Activated CD8-positive, alpha-beta T cell treated with anti-CD3 and anti-CD28 coated beads for 36 hours (primary cell): ENCODE measurements around the gene VTI1A. TPM values are rescaled to one million over a fixed set of nuclear protein-coding genes. Genes with fewer than 3 reads are reported as not detected.

Source experiments
- ATAC-seq: fragments of 200-7000 bp; cut with Tn5 transposase; one replicate; pipeline ENCODE4 v1.10.0; 2021; ENCODE audit warnings: mild to moderate bottlenecking, moderate library complexity
- CTCF ChIA-PET: fragments of 350-600 bp; sonication (Branson Sonifier 250); formaldehyde crosslinking; loops from one replicate; lab custom pipeline; 2021; ENCODE audit warnings: antibody characterized with exemption; lab: Charles Lee
- POLR2A ChIA-PET: fragments of 350-600 bp; sonication (Branson Sonifier 250); formaldehyde crosslinking; loops from one replicate; lab custom pipeline; 2021; ENCODE audit warnings: antibody characterized with exemption; lab: Charles Lee
- DNase-seq: peaks from one replicate; pipeline ENCODE4 v3.0.0-alpha.2; 2020
- H3K27ac Mint-ChIP-seq: one replicate; pipeline ENCODE4 v1.8.0; 2021; ENCODE audit warnings: mild to moderate bottlenecking, mixed read lengths
- H3K27me3 Mint-ChIP-seq: one replicate; pipeline ENCODE4 v1.8.0; 2021; ENCODE audit warnings: mixed read lengths
- H3K36me3 Mint-ChIP-seq: one replicate; pipeline ENCODE4 v1.8.0; 2021; ENCODE audit warnings: low read depth, mixed read lengths
- H3K4me1 Mint-ChIP-seq: one replicate; pipeline ENCODE4 v1.8.0; 2021; ENCODE audit warnings: low read depth, mixed read lengths
- H3K4me3 Mint-ChIP-seq: one replicate; pipeline ENCODE4 v1.8.0; 2021; ENCODE audit warnings: mild to moderate bottlenecking, moderate library complexity, mixed read lengths
- H3K9me3 Mint-ChIP-seq: one replicate; pipeline ENCODE4 v1.8.0; 2021; ENCODE audit warnings: mixed read lengths
- intact Hi-C: fragments of 100-400 bp; cut with micrococcal nuclease; formaldehyde crosslinking; loops from one replicate; pipeline ENCODE4 v1.10.0; 2022
- total RNA-seq, 2 experiments: library from RNA; stranded (reverse); gene quantifications; one replicate each; pipeline ENCODE4 v1.2.3, GENCODE V29; 2021
- TF ChIP-seq, protein P1 (sequence below): fragments of 200-600 bp; IDR thresholded peaks from one replicate; pipeline ENCODE4 v1.8.0; 2022; ENCODE audit warnings: antibody characterized with exemption, mild to moderate bottlenecking

Gene VTI1A
- total RNA-seq, 2 experiments from 2014 or later: 29.4 to 30.0 TPM

DNA sequence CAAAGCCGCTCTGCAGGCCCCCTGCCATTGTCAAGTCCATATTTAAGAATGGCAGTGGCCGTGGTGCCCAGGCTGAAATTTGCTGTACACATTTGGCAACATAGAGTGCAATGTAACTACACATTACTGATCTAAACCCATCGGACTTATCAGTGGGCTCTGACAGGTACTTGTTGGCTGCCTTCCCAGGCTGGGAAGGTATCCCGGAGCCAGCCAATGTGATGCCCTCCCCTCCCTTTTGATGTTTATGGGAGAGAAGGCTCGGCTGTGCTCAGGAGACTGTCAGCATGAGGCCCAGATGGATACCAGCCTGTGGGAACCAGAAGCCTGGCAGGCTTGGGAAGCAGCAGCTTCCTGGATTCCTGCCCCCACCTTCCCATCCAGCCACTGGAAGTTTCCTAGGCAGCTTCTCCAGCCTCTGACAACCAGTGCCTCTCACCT is 357.0 kb downstream of the VTI1A start:
- Mint-ChIP-seq H3K9me3 (no peaks in the 10 kb centered on the region), H3K4me1 (no peaks in the 10 kb centered on the region), H3K4me3 (no peak overlapping the region), H3K27me3 (no peaks in the 10 kb centered on the region), H3K36me3 (peaks cover 7% of the 10 kb centered on the region), H3K27ac (no peak overlapping the region)
- DNase-seq (no peak), ATAC-seq (no peak)
- intact Hi-C loops: no loop called here
- TF ChIP-seq, protein P1, sequence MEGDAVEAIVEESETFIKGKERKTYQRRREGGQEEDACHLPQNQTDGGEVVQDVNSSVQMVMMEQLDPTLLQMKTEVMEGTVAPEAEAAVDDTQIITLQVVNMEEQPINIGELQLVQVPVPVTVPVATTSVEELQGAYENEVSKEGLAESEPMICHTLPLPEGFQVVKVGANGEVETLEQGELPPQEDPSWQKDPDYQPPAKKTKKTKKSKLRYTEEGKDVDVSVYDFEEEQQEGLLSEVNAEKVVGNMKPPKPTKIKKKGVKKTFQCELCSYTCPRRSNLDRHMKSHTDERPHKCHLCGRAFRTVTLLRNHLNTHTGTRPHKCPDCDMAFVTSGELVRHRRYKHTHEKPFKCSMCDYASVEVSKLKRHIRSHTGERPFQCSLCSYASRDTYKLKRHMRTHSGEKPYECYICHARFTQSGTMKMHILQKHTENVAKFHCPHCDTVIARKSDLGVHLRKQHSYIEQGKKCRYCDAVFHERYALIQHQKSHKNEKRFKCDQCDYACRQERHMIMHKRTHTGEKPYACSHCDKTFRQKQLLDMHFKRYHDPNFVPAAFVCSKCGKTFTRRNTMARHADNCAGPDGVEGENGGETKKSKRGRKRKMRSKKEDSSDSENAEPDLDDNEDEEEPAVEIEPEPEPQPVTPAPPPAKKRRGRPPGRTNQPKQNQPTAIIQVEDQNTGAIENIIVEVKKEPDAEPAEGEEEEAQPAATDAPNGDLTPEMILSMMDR: no peak
- ChIA-PET CTCF (interaction anchor here (0.9 kb wide), 1 partner anchor 759 kb away, joined by 3 read pairs; no protein-coding TSS in a partner anchor), POLR2A (no interaction called here)

DNA sequence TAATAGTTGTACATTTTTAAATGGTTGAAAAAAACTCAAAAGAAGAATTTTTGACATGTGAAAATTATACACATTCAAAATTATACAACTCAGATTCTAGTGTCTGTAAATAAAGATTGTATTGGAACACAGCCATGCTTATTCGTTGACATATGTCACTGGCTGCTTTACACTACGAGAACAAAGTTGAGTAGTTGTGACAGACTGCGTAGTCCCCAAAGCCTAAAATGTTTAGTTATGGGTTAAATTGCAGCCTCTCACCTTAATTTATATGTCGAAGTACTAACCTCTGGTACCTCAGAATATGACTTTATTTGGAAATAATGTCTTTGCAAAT is 358.2 kb downstream of the VTI1A start:
- TF ChIP-seq, protein P1: no peak
- ChIA-PET CTCF (no interaction called here), POLR2A (no interaction called here)
- Mint-ChIP-seq H3K4me3 (no peak overlapping the region), H3K36me3 (peaks cover 7% of the 10 kb centered on the region), H3K4me1 (no peaks in the 10 kb centered on the region), H3K9me3 (no peaks in the 10 kb centered on the region), H3K27me3 (no peaks in the 10 kb centered on the region), H3K27ac (no peak overlapping the region)
- no peak for ATAC-seq
- no peak for DNase-seq
- intact Hi-C loops: no loop called here

DNA sequence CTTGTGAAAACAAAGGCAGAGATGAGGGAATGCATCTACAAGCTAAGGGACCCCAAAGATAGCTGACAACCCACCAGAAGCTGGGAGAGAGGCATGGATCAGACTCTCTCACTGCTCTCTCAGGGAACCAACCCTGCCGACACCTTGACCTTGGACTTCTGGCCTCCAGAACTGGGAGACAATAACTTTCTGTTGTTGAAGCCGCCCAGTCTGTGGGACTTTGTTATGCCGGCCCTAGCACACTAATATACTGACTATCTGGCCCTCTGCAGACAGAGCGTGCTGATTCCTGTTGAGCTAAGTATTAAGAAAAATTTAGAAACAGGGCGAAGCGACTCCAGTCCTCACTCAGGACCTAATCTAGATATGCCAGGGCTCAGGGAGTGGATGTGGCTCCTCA is 358.7 kb downstream of the VTI1A start:
- ChIA-PET CTCF (no interaction called here), POLR2A (no interaction called here)
- Mint-ChIP-seq H3K27ac (no peak overlapping the region), H3K4me1 (no peaks in the 10 kb centered on the region), H3K9me3 (no peaks in the 10 kb centered on the region), H3K27me3 (no peaks in the 10 kb centered on the region), H3K36me3 (peaks cover 7% of the 10 kb centered on the region), H3K4me3 (no peak overlapping the region)
- ATAC-seq (no peak), DNase-seq (no peak)
- TF ChIP-seq, protein P1: no peak
- intact Hi-C loops: no loop called here

DNA sequence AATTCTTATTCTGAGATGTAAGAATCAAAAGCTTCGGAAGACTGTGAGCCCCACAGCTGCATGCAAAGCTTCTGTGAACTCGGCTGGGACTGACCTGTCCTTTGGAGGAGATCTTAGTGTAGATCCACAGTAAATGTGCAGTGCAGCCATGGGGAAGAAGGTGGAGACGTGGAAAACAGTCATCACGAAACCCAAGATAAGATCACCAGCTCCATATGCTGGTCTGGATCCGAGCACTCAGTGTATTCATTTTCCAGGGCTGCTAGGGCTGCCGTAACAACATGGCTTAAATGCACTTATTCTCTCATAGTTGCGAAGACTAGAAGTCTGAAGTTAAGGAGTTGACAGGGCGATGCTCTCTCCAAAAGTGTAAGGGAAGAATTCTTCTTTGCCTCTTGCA is 360.0 kb downstream of the VTI1A start:
- peaks cover 7% of the 10 kb centered on the region for H3K36me3 Mint-ChIP-seq
- POLR2A ChIA-PET: no interaction called here
- intact Hi-C loops: no loop called here
- TF ChIP-seq, protein P1: no peak
- CTCF ChIA-PET: no interaction called here
- no peaks in the 10 kb centered on the region for H3K4me1 Mint-ChIP-seq
- DNase-seq: no peak
- H3K27me3 Mint-ChIP-seq: no peaks in the 10 kb centered on the region
- H3K4me3 Mint-ChIP-seq: no peak overlapping the region
- no peaks in the 10 kb centered on the region for H3K9me3 Mint-ChIP-seq
- no peak for ATAC-seq
- H3K27ac Mint-ChIP-seq: no peak overlapping the region

DNA sequence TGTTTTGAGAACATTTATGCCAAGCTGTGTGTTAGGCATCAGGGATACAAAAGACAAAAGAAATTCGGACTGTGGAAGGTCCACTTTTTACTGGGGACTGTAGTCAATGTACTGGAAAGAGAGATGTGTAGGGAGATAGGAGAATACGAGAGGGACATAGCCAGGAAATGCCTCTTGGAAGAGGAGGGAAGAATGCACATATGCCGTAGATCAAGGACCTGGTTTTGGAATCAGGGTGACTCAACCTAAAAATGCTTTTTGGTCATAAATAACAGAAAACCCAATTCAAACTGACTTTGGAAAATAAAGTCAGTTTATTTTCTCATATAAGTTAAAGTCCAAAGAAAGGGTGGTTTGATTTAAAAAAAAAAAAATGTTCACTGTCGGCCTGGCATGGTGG is 362.7 kb downstream of the VTI1A start:
- POLR2A ChIA-PET: no interaction called here
- CTCF ChIA-PET: no interaction called here

More for the DNA sequence above, 362.7 kb downstream of the VTI1A start:
- H3K27ac Mint-ChIP-seq: no peak overlapping the region
- intact Hi-C loops: no loop called here
- H3K4me1 Mint-ChIP-seq: peaks cover 15% of the 10 kb centered on the region
- H3K4me3 Mint-ChIP-seq: no peak overlapping the region
- H3K9me3 Mint-ChIP-seq: no peaks in the 10 kb centered on the region
- ATAC-seq (no peak), DNase-seq (no peak)
- TF ChIP-seq, protein P1: no peak
- no peaks in the 10 kb centered on the region for H3K27me3 Mint-ChIP-seq
- H3K36me3 Mint-ChIP-seq: peaks cover 11% of the 10 kb centered on the region
